HG03354 (cell line): ENCODE results near the gene FMN1.

Source experiments
- ATAC-seq: cut with Tn5 transposase; IDR thresholded peaks from one replicate; pipeline ENCODE4 v1.9.1; 2021; ENCODE audit warnings: mild to moderate bottlenecking; ENCODE audit not compliant: unreplicated experiment, poor library complexity, severe bottlenecking

FMN1 gene

GRCh38 chr15:33194704-33195670 lies at the start of gene FMN1:
TSS of gene FMN1 (minus strand) at chr15:33194714. CDS start at chr15:33154914, 39,800 bp downstream.
- peak; percentile 99 for ATAC-seq

DNA sequence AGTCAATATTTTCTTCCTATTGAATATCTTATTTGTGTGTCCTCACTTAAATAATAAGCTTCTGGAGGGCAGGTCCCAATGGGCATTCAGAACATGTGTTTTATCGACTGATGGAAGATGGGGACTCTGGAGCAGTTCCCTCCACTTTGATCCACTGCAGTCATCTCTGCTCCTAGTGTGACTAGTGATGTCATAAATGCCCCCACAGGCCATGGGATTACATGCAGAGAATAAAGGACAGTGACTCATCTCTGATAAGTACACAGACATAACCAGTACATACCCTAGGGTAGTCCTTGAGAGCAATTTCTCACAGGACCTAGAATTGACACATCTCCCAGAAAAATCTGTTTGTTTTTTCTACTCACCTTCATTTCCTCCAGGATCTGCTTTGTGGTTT lies 49.4 kb upstream of the FMN1 start:
- no peak for ATAC-seq

GRCh38 chr15:33243393-33243792 lies 48.9 kb upstream of the FMN1 start:
- no peak for ATAC-seq

GRCh38 chr15:33242669-33243191 lies 48.2 kb upstream of the FMN1 start:
- no peak for ATAC-seq

DNA sequence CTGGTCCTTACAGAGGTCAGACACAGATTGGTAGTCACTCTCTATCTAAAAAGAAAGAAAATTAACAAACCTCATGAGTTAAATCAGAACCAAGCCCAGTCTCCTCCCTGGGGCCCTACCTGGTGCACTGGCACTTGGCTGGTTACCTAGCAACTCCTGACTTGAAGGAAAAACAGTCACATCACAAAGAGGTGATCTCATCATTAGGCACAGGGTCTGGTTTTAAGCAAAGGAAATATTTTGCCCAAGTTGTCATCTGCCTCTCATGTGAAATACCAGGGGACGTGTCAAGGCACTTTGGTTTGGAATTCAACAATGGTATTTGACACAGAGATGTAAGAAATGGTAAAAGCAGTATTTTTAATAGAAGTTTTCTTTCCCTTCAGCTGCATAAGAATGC lies 47.7 kb upstream of the FMN1 start:
- ATAC-seq: no peak

DNA sequence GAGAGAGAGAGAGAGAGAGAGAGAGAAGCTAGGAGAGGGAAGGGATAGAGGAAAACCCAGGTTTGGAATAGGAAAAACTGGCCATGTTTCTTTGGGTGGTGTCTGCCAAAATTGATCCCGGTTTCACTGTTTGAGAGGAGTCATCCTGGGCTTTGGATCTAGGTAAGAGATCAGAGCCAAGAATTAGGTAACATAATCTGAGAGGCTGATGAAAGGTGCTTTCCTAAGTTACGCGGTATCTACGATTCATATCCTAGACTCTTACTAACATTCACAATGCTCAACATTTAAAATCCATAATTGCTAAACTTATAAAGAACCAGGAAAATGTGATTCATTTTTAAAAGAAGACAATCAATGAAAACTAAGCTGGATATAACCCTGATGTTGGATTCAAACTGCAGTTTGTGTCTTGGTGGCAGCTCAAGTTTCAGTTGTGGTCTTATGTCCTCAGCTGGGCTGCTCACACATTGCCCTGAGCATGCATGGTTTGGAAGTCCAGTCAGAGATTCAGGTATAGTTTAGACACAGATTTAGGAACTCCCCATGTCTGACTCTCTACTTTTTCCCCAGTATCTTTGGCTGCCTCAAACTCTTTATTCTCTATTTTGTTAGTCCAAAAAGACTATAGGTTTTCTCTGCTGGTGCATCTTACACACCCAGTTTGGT lies 42.5 kb upstream of the FMN1 start:
- ATAC-seq: no peak

DNA sequence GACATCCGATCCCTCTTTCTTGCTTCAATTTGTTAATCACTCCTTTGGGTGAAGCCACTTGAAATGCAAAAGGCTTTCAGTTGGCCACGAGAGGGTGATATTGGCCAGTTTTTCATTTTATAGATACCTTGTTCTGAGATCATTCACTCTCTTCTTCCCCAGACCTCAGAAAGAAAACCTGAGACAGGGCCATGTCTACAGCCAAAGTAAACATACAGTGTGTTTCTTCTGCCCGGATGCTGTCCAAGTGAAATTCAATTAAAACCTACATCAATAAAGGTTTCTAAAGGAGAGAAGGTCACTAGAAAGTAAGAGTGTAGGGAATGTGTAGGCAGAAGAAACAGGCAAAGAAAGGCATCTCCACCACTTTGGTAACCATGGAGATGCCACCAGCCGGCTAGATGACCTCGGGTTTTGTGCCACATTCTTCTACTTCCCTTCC lies 39.5 kb upstream of the FMN1 start:
- no peak for ATAC-seq

GRCh38 chr15:33226559-33227181 lies 32.2 kb upstream of the FMN1 start:
- ATAC-seq: peak; percentile 90

DNA sequence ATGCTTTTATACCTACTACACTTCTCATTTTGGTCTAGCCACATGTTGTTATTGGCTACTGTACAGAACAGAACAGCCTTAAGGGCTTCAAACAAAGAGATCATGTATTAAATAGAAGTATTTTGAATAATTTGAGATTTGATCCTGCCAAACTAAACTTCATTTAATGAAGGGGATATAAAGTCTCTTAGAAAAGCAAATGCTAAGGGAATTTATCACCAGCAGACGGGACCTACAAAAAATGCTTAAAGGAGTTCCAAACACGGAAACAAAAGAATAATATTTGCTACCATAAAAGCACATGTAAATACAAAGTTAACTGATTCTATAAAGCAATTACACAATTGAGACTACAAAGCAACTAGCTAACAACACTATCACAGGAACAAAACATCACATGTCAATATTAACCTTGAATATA lies 23.6 kb upstream of the FMN1 start:
- ATAC-seq: no peak

- no peak for ATAC-seq
Observed at GRCh38 chr15:33215941-33216872, 21.7 kb upstream of the FMN1 start.

GRCh38 chr15:33211176-33211808 lies 16.8 kb upstream of the FMN1 start:
- no peak for ATAC-seq

DNA sequence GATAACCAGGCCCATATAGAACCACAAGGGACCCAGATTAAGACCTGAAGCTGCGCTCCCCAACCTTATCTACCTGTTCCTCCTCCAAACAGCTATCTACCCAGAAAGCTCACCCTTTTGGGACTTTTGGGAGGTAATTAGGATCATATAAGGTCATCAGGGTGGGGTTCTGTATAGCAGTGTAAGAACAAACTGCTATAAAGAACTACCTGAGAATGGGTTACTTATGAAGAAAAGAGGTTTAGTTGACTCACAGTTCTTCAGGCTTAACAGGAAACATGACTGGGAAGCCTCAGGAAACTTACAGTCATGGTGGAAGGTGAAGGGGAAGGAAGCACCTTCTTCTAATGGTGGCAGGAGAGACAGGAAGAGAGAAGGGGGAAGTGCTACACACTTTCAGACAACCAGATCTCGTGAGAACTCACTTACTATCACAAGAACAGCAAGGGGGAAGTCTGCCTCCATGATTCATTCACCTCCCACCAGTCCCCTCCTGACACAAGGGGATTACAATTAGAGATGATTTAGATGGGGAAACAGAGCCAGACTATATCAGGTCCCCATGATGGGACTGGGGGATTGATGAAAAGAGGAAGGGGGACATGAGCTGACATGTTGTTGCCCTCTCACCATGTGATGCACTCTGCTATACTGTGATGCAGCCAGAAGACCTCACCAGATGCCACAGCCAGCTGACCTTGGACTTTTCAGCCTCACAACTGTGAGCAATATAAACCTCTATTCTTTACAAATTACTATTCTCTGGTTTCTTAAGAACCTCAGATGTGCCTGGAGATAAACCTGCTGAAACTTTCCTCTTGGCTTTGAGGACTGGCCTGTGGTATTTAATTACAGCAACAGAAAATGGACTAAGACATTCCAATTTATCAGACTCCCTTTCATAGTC lies 15.3 kb upstream of the FMN1 start:
- no peak for ATAC-seq

GRCh38 chr15:33207646-33208045 lies 13.1 kb upstream of the FMN1 start:
- ATAC-seq: no peak

DNA sequence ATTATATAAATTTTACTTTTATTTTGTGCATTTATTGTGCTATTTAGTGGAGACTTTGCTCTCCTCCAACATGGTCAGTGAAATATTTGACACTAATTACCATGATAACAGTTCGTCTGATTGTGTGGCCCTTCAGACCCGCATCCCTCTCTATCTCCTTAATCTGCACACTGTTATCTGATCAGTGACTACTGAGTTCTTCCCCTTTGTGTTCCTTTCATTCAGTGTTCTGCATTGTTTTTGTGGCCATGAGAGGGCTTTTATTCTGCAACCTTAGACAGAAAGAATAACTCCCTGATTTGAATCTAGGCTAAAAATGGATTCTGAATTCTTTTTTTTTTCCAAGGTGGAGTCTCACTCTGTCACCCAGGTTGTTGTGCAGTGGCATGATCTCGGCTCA lies 11.9 kb upstream of the FMN1 start:
- ATAC-seq: no peak

- ATAC-seq: no peak
Observed at GRCh38 chr15:33204926-33205325, 10.4 kb upstream of the FMN1 start.

- no peak for ATAC-seq
Observed at GRCh38 chr15:33204087-33204486, 9.6 kb upstream of the FMN1 start.

- peak; percentile 89 for ATAC-seq
Observed at GRCh38 chr15:33201491-33202231, 7.1 kb upstream of the FMN1 start.
